MM.1S (cell line): ENCODE measurements around the gene COLEC11.

Experiments used
- DNase-seq: peaks from one replicate; pipeline ENCODE4 v3.0.0-alpha.2; 2015
- H2AFZ ChIP-seq: fragments of 300-600 bp; sonication (generic); 2 replicates; pipeline ENCODE4 v1.6.0; 2016; ENCODE audit warnings: antibody characterized with exemption, low read length
- H3F3A ChIP-seq: fragments of 300-600 bp; sonication (generic); 2 replicates; pipeline ENCODE4 v1.6.1; 2016; ENCODE audit warnings: mild to moderate bottlenecking, antibody characterized with exemption, low read length, moderate library complexity, mixed read lengths; ENCODE audit not compliant: insufficient read depth
- H3K27ac ChIP-seq: fragments of 300-600 bp; sonication (generic); 2 replicates; pipeline ENCODE4 v1.5.1; 2016; ENCODE audit warnings: mild to moderate bottlenecking, low read length
- H3K27me3 ChIP-seq: fragments of 300-600 bp; sonication (generic); replicated peaks from 2 replicates; pipeline ENCODE4 v1.6.0; 2016; ENCODE audit warnings: low read length; ENCODE audit not compliant: insufficient read depth
- H3K36me3 ChIP-seq: fragments of 300-600 bp; sonication (generic); replicated peaks from 2 replicates; pipeline ENCODE4 v1.6.1; 2016; ENCODE audit warnings: mild to moderate bottlenecking, low read length, mixed read lengths; ENCODE audit not compliant: insufficient read depth
- H3K4me1 ChIP-seq: fragments of 300-600 bp; sonication (generic); 2 replicates; pipeline ENCODE4 v1.6.1; 2016; ENCODE audit warnings: low read length, mixed read lengths
- H3K4me2 ChIP-seq: fragments of 300-600 bp; sonication (generic); 2 replicates; pipeline ENCODE4 v1.6.0; 2016; ENCODE audit warnings: low read depth, low read length
- H3K4me3 ChIP-seq: fragments of 300-600 bp; sonication (generic); 2 replicates; pipeline ENCODE4 v1.5.1; 2016; ENCODE audit warnings: low read length, mixed read lengths
- H3K79me2 ChIP-seq: fragments of 300-600 bp; sonication (generic); 2 replicates; pipeline ENCODE4 v1.6.1; 2016; ENCODE audit warnings: mixed run types, low read length, mixed read lengths
- H3K9ac ChIP-seq: fragments of 300-600 bp; sonication (generic); 2 replicates; pipeline ENCODE4 v1.6.1; 2016; ENCODE audit warnings: low read length, mixed read lengths
- H3K9me2 ChIP-seq: fragments of 300-600 bp; sonication (generic); replicated peaks from 2 replicates; pipeline ENCODE4 v1.6.1; 2016; ENCODE audit warnings: mild to moderate bottlenecking, low read length, mixed read lengths; ENCODE audit not compliant: insufficient read depth
- H3K9me3 ChIP-seq: fragments of 300-600 bp; sonication (generic); replicated peaks from 2 replicates; pipeline ENCODE4 v1.6.1; 2016; ENCODE audit warnings: mild to moderate bottlenecking, low read length, mixed read lengths; ENCODE audit not compliant: insufficient read depth
- H4K20me1 ChIP-seq: fragments of 300-600 bp; sonication (generic); 2 replicates; pipeline ENCODE4 v1.6.1; 2016; ENCODE audit warnings: mild to moderate bottlenecking, low read length, moderate library complexity, mixed read lengths; ENCODE audit not compliant: insufficient read depth
- CTCF ChIP-seq: fragments of 300-600 bp; sonication (generic); IDR thresholded peaks from 2 replicates; pipeline ENCODE4 v1.5.1; 2016; ENCODE audit warnings: antibody characterized with exemption, low read length, mixed read lengths
- EZH2 ChIP-seq: fragments of 300-600 bp; sonication (generic); optimal IDR thresholded peaks from 2 replicates; pipeline ENCODE3; 2017; ENCODE audit warnings: low read depth, mild to moderate bottlenecking, antibody characterized with exemption, low read length, mixed read lengths
- EZH2phosphoT487 ChIP-seq: fragments of 300-600 bp; sonication (generic); IDR thresholded peaks from 2 replicates; pipeline ENCODE4 v1.6.1; 2018; ENCODE audit warnings: antibody characterized with exemption, low read length

COLEC11 gene

GRCh38 chr2:3637692-3638455 lies 43.0 kb downstream of the COLEC11 start:
- H2AFZ ChIP-seq, result no peak overlapping the region
- TF ChIP-seq EZH2 (no peak), EZH2phosphoT487 (no peak), CTCF (no peak)
- H4K20me1 ChIP-seq, result no peaks in the 10 kb centered on the region
- no peaks in the 10 kb centered on the region for H3F3A ChIP-seq
- no peaks in the 10 kb centered on the region for H3K27me3 ChIP-seq
- no peaks in the 10 kb centered on the region for H3K9me3 ChIP-seq
- no peak for DNase-seq
- H3K36me3 ChIP-seq, result no peaks in the 10 kb centered on the region
- H3K9me2 ChIP-seq, result no peaks in the 10 kb centered on the region
- no peak overlapping the region for H3K4me3 ChIP-seq
- no peak overlapping the region for H3K9ac ChIP-seq
- no peak overlapping the region for H3K27ac ChIP-seq
- no peaks in the 10 kb centered on the region for H3K79me2 ChIP-seq
- no peak overlapping the region for H3K4me2 ChIP-seq
- no peaks in the 10 kb centered on the region for H3K4me1 ChIP-seq

- no peak overlapping the region for H2AFZ ChIP-seq
- H3K9me3 ChIP-seq, result no peaks in the 10 kb centered on the region
- no peak overlapping the region for H3K4me3 ChIP-seq
- H3K9ac ChIP-seq, result no peak overlapping the region
- H3F3A ChIP-seq, result no peaks in the 10 kb centered on the region
- H3K9me2 ChIP-seq, result no peaks in the 10 kb centered on the region
- no peak for TF ChIP-seq EZH2
- TF ChIP-seq CTCF, result no peak
- TF ChIP-seq EZH2phosphoT487, result no peak
- H3K27me3 ChIP-seq, result no peaks in the 10 kb centered on the region
- H3K27ac ChIP-seq, result no peak overlapping the region
- no peaks in the 10 kb centered on the region for H3K79me2 ChIP-seq
- no peaks in the 10 kb centered on the region for H4K20me1 ChIP-seq
- no peaks in the 10 kb centered on the region for H3K4me1 ChIP-seq
- no peak overlapping the region for H3K4me2 ChIP-seq
- no peak for DNase-seq
- no peaks in the 10 kb centered on the region for H3K36me3 ChIP-seq
These were observed 43.5 kb downstream of the COLEC11 start for GRCh38 chr2:3638456-3638810.

- H3K4me1 ChIP-seq, result no peaks in the 10 kb centered on the region
- H2AFZ ChIP-seq, result no peak overlapping the region
- H3K36me3 ChIP-seq, result no peaks in the 10 kb centered on the region
- no peaks in the 10 kb centered on the region for H3K9me3 ChIP-seq
- no peaks in the 10 kb centered on the region for H3K27me3 ChIP-seq
- no peak for TF ChIP-seq CTCF
- no peak for TF ChIP-seq EZH2phosphoT487
- no peak for TF ChIP-seq EZH2
- H4K20me1 ChIP-seq, result no peaks in the 10 kb centered on the region
- DNase-seq, result no peak
- no peaks in the 10 kb centered on the region for H3F3A ChIP-seq
- H3K4me3 ChIP-seq, result no peak overlapping the region
- no peaks in the 10 kb centered on the region for H3K9me2 ChIP-seq
- no peak overlapping the region for H3K9ac ChIP-seq
- no peak overlapping the region for H3K27ac ChIP-seq
- H3K79me2 ChIP-seq, result no peaks in the 10 kb centered on the region
- no peak overlapping the region for H3K4me2 ChIP-seq
These were observed 44.2 kb downstream of the COLEC11 start for GRCh38 chr2:3639015-3639630.
